IPS-NIHi11 (cell line): ENCODE data around the gene GVQW3.

Experiments
- DNase-seq: peaks from one replicate; pipeline ENCODE4 v3.0.0; 2012; ENCODE audit warnings: mixed read lengths, low spot score

GVQW3 gene

GRCh38 chr11:76380977-76381719, at the start of gene GVQW3, which contains the start of gene THAP12:
Gene GVQW3 (plus strand): TSS chr11:76381323. CDS start chr11:76381829, 506 bp downstream.
Gene THAP12 (minus strand): TSS chr11:76381132. CDS start chr11:76380836, 296 bp downstream.
- DNase-seq, result peak; percentile 99

GRCh38 chr11:76334826-76335389, 46.2 kb upstream of the GVQW3 start:
- no peak for DNase-seq

DNA sequence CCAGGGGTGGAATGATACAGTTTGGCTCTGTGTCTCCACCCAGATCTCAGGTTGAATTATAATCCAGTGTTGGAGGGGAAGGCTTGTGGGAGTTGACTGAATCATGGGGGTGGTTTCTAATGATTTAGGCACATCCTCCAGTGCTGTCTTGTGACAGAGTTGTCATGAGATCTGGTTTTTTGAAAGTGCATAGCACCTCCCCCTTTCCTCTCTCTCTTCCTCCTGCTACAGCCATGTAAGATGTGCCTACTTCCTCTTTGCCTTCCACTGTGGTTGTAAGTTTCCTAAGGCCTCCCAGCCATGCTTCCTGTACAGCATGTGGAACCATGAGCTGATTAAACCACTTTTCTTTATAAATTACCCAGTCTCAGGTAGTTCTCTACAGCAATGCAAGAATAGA, 45.3 kb upstream of the GVQW3 start:
- DNase-seq, result no peak

DNA sequence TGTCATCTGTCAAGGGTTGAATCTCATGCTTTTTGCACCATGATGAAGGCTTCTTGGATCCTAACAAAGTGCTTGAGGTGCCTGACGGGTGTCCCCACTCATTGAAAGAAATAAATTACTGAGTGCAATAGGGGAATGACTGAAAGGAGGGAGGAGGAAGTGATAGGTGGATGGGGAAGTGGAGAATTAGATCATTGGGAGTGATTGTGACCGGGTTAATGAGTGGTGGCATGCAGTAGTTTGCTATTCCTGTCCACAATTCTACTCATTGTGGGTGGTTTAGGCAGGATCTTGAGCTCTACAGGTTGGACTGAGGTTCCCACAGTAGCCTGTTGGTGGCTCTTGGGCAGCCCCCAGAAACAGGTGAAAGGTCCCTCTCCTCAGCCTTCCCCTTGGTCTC, 44.5 kb upstream of the GVQW3 start:
- DNase-seq, result no peak

- no peak for DNase-seq
Measured at GRCh38 chr11:76337469-76337868, 43.7 kb upstream of the GVQW3 start.

DNA sequence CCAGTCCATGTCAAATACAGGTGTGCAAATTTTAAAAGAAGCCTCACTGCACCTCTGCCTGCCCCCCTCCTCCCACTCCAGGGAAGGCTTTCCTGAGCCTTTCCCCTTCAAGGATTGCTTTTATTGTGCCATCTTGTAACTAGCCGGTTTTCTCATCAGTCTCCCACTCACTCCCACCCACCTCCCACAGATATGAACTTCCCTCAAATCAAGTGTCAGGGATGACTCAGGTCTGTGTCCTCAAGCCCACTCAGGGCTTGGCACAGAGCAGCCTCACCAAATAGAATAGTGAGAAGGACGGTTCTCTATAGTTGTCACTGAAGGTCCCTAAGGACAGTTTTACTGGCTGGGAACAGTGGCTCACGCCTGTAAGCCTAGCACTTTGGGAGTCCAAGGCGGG, 43.2 kb upstream of the GVQW3 start:
- DNase-seq, result no peak

DNA sequence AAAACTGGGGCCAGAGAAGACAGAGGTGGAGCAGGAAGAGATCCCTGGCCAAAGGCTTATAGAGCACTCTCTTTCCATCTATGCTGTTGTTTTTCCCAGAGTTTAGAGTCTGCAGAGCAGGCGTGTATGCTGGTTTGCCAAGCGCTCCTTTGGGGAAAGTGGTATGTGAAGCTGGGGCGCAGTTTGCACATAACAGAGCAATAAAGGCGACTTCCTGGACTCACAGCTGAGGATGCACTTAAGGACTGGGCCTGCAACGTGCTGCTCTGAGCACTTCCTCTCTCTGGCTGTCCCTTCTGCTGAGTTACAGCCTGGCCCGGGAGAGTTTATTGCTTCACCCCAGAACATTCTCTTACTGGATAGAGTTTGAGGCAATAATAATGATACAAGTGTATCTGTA, 41.9 kb upstream of the GVQW3 start:
- no peak for DNase-seq

- DNase-seq, result no peak
Measured at GRCh38 chr11:76347466-76347865, 33.7 kb upstream of the GVQW3 start.

DNA sequence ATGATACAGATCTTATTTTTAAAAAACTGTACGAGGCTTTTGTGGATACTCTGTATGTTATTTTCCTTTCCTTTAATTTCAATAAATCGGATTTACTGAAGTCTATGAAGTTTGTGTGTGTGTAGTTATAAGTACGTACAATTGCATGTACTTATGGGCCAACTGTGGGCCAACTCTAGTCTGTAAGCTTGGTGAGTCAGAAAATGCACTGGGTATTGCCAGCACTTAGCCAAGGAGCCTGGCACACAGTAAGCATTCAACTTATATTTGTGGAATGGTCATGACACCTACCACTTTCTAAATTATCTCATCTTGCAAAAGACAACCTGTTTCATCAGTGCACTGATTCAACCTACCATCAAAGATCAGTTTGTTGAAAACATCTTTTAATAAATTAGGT, 32.8 kb upstream of the GVQW3 start:
- no peak for DNase-seq

- no peak for DNase-seq
Measured at GRCh38 chr11:76355172-76355571, 26.0 kb upstream of the GVQW3 start.

GRCh38 chr11:76361374-76361773, 19.7 kb upstream of the GVQW3 start:
- no peak for DNase-seq

DNA sequence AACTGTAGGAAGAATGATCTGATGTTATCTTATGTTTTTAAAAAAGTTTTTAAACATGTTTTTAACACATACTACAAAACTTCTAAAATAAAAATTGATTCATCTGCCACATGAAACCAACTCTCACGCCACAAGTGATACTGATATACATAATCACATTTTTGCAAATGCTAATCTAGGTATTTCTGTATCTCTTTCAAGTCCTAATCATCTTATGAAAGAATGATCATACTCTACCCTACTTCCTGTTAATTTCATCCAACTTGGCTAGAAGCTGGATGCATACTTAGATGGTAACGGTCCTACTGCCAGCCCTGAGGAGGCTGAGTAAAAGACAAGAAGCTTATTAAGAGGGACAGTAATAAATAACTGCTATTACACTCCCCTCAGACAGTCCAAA, 19.3 kb upstream of the GVQW3 start:
- no peak for DNase-seq

GRCh38 chr11:76362716-76363115, 18.4 kb upstream of the GVQW3 start:
- DNase-seq, result no peak

DNA sequence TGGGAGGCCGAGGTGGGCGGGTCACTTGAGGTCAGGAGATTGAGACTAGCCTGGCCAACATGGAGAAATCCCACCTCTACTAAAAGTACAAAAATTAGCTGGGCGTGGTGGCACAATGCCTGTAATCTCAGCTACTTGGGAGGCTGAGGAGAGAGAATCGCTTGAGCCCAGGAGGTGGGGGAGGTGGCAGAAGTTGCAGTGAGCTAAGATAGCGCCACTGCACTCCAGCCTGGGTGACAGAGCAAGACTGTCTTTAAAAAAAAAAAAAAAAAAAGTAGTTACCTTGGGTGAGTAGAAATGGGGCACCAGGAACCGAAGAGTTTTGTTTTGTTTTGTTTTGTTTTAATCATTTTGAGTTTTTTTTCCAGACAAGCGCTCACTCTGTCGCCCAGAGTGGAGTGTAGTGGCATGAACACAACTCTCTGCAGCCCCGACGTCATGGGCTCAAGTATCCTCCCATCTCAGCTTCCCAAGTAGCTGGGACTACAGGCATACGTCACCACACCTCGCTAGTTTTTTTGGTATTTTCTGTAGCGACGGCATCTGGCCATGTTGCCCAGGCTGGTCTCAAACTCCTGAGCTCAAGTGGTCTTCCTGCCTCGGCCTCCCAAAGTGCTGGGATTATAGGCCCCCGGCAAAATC, 16.0 kb upstream of the GVQW3 start:
- DNase-seq, result no peak

DNA sequence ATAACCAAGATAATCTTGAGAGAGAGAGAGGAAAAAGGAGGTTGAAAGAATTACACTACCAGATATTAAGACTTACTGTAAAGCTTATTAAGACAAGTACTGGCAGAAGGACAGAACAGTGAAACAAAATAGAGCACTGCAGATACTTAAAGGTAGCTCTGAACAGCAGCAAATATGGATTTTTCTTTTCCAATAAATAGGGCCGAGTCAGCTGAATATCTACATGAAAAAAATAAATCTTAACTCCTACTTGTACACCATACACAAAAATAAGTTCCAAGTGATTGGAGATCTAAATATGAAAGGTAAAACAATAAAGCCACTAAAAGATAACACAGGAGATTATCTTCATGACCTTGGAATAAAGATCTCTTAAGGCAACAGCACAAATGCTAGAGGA, 12.6 kb upstream of the GVQW3 start:
- no peak for DNase-seq

GRCh38 chr11:76369406-76369805, 11.7 kb upstream of the GVQW3 start:
- DNase-seq, result no peak

DNA sequence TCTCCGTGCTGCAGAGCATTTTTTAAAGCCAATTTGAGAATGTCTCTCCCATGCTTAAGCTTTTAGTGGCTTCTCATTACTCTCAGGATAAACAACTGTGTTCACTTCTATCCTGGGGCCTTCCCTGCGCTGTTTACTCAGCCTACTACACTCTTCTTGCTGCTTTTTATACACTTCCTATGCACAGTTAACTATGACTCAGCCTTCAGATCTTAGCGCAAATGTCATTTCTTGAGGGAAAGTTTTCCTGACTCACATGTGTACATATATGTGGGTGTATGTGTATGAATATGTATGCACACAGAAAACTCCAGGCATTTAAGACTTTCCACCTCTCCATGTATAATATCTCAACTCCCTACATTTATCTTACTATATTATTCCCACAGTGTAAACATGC, 10.0 kb upstream of the GVQW3 start:
- DNase-seq, result no peak

DNA sequence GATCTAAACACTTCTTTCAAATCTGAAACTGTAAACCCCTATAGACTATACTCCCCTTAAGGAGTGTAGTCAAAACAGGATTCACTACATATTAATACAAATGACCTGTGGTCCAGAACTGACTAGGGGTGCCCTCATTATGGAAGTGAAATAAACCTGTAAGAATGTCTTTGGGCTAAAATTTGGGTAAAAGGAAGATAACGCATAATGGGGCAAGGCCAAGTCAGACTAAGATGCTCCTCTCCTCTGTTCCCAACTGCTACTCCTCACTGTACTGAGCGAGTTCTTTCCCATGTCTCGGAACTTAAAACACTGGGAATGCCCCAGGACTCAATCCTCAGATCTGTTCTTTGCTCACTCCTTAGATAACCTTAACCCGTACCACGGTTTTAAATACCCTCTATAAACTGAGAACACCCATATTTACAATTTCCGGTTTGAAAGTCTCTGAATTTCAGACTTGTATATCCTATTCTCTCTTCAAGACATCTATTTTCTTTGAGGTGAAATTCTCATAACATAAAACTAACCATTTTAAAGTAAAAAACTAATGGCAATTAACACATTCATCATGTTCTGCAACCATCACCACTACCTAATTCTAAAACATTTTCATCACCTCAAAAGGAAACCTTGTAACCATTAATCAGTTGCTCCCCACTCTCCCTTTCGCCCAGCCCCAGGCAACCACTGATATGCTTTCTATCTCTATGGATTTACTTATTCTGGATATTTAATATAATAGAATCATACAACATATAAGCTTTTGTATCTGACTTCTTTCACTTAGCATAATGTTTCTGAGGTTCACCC, 4.2 kb upstream of the GVQW3 start:
- no peak for DNase-seq

DNA sequence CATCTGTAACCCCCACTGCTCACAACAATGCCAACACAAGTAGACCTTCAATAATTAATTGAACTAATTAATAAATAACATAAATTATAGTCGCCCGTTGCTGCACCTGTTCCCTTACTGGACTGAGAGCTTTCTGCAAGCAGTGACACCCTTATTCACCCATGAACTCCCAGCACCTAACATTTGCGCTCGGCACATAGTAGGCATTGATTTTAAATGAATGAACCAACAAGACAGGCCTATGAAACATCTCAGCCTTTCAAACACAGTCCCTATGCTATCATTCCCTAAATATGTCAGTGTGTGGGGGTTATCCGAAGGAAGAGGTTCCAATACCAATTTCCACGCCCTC, 1.3 kb upstream of the GVQW3 start:
- DNase-seq, result no peak

GRCh38 chr11:76380159-76380976, 755 bp upstream of the GVQW3 start:
- DNase-seq, result peak; percentile 53

DNA sequence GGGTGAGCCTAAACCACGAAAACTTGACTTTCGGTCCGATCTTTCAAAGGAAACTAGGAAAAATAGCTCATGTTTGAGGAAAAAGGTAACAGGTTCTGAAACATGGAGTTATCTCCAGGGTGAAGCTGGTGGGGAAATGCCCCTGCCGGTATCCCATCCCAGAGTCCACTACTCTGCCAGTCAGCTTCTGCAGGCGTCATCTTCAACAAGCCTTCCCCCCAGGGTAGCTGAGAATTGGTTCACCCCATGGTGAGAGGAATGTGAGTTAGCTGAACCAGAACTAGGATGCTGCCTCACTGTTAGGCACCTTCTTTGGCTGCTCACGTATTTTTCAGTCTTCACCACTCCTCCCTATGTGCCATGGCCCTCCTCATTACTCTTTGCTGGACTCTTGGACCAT, 1.1 kb downstream of the GVQW3 start:
- DNase-seq, result no peak

GRCh38 chr11:76385903-76386302, 4.8 kb downstream of the GVQW3 start:
- DNase-seq, result no peak
